ENCODE results near the gene HDAC3.

Gene HDAC3

GRCh38 chr5:141636413-141637122 lies at the start of gene HDAC3, which contains the start of gene RELL2:
Gene HDAC3, minus strand, starts transcription at chr5:141636849. Its CDS starts 59 bp downstream, at chr5:141636790.
Gene RELL2, plus strand, starts transcription at chr5:141636997. Its CDS starts 1,229 bp downstream, at chr5:141638226.
- peak within 1 kb of the TSS; percentile 97 for H3K4me3 ChIP-seq (ENCODE audit: low read depth, low read length)
- TF ChIP-seq, protein P1, sequence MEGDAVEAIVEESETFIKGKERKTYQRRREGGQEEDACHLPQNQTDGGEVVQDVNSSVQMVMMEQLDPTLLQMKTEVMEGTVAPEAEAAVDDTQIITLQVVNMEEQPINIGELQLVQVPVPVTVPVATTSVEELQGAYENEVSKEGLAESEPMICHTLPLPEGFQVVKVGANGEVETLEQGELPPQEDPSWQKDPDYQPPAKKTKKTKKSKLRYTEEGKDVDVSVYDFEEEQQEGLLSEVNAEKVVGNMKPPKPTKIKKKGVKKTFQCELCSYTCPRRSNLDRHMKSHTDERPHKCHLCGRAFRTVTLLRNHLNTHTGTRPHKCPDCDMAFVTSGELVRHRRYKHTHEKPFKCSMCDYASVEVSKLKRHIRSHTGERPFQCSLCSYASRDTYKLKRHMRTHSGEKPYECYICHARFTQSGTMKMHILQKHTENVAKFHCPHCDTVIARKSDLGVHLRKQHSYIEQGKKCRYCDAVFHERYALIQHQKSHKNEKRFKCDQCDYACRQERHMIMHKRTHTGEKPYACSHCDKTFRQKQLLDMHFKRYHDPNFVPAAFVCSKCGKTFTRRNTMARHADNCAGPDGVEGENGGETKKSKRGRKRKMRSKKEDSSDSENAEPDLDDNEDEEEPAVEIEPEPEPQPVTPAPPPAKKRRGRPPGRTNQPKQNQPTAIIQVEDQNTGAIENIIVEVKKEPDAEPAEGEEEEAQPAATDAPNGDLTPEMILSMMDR (IDR thresholded peaks at IDR 0.05; ENCODE audit: low read depth, low read length): no peak

DNA sequence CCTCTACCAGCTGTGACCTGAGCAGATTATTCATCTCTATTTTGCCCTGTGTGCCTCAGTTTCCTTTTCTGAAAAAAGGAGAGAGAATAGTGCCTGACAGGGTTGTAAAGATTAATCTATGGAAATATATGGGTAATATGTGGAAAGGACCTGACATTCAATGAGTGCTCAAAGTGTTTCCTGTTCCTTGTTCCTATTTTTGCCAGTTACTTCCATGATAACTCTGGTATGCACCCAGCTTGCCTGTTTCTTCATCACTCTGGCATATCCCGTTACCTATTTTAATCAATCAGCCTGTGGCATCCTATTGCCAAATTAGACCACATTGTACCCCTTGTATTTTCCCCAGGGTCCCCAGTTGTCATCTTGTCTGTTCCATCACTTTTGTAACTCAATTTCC lies 48.9 kb upstream of the HDAC3 start:
- no peak overlapping the region for H3K4me3 ChIP-seq (ENCODE audit: low read depth, low read length)
- TF ChIP-seq, protein P1 (IDR thresholded peaks at IDR 0.05; ENCODE audit: low read depth, low read length): no peak

GRCh38 chr5:141683596-141684141 lies 47.0 kb upstream of the HDAC3 start:
- no peak overlapping the region for H3K4me3 ChIP-seq (ENCODE audit: low read depth, low read length)
- TF ChIP-seq, protein P1 (IDR thresholded peaks at IDR 0.05; ENCODE audit: low read depth, low read length): no peak

DNA sequence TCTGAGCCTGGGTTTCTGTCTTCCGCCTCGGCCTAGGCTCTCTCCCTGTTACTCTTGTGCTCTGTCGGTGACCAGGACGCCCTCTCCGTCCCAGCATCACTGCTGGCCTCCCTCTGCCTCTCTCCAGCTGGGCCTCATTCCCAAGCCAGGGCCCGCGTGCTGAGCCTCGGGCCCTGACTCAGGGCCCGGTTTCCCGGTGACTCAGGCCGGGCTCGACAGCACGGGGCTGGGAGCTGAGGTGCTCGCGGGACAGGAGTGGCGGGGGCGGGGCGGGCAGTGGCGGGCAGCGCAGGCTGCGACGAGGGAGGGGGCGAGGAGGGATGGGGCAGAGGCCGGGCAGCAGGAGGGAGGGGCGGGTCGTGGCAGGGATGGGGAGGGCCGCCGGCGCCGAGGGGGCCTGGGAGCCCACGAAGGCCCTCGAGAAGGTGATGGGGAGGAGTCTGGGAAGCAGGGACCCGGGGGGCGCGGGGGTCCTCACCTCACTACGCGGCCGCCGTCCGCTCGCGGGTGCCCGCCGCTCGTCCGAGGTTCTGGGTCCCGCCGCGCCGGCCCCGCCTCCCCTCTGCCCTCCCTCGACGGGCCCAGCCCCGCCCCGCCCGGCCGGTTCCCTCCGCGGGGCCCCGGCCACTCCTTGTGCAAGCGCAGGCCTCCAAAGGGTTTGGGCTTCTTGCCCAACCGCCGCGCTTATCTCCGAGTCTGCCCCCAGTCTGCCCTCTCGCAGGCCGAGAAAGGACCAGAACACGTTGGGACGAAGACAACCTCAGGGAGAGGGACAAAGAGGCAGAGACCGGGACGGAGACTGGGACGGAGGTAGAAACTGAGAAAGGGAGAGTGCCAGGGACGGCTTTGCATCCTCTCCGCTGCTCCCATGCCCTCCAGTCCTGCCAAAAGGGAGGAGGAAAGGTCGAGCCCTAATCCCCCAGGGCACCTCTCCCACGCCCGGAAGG lies 45.3 kb upstream of the HDAC3 start, which contains the start of gene ARAP3:
Gene ARAP3, minus strand, starts transcription at position 536 of the 947 bp plus-strand sequence. CDS start 1,744 bp downstream, outside the sequence.
- TF ChIP-seq, protein P1 (IDR thresholded peaks at IDR 0.05; ENCODE audit: low read depth, low read length): no peak
- H3K4me3 ChIP-seq (ENCODE audit: low read depth, low read length): peak within 1 kb of the TSS; percentile 49

DNA sequence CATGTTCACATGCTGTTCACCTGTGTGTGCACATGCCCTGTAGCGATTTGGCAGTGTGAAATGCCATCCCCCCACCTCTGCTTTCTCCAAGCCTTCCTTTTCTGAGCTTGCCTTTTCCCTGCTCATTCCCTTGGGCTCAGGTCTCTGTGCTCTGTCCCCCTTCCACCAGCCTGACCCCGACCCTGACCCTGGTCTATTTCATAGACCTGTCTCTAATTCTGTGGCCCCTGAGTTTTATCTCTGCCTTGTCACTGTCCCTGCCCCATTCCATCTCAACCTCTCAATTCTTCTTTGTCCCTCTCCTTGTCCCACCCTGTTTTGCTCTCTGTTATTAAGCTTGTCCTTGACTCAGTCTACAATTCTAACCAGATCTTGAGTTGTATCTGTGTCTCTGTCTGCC lies 44.6 kb upstream of the HDAC3 start:
- H3K4me3 ChIP-seq (ENCODE audit: low read depth, low read length): peak overlapping the region; percentile 49
- TF ChIP-seq, protein P1 (IDR thresholded peaks at IDR 0.05; ENCODE audit: low read depth, low read length): no peak

DNA sequence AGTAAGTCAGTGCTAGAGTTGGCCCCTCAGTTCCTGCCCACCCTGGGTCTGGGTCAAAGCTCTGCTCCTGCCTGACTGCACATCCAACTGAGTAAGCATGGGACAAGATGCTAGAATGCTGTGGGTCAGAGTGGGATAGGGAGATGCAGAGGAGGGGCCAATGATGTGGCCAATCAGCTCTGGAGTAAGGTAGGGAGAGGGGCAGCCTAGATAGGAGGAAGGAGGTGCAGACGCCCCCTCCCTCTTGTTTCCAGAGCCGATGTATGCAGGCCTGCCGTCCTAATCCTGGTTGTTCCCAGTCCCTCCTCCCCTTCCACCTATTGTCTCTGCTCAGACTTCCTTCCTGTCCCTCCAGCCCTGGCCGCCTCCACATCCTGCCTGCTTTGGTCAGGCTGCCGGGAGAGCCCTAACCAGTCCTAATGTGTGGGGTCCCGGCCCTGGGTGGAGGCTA lies 44.1 kb upstream of the HDAC3 start:
- TF ChIP-seq, protein P1 (IDR thresholded peaks at IDR 0.05; ENCODE audit: low read depth, low read length): no peak
- H3K4me3 ChIP-seq (ENCODE audit: low read depth, low read length): peak overlapping the region; percentile 49
